ENCODE results near the gene RAB30.

The RAB30 gene

GRCh38 chr11:83008581-83008923, 63.1 kb downstream of the RAB30 start:
- Histone ChIP-seq H3F3A (ENCODE audit: insufficient read depth) (peaks cover 4% of the 10 kb centered on the region; the same call in 1 of the 2 replicates), H4K20me1 (ENCODE audit: low read depth, low read length) (peaks cover 22% of the 10 kb centered on the region), H3K9me2 (replicated peaks; ENCODE audit: insufficient read depth, low read length) (no peaks in the 10 kb centered on the region), H3K27me3 (ENCODE audit: low read length) (no peaks in the 10 kb centered on the region), H3K4me3 (ENCODE audit: insufficient read depth, low read length, poor library complexity, severe bottlenecking) (no peak overlapping the region), H3K36me3 (ENCODE audit: low read length) (no peaks in the 10 kb centered on the region; the same call in 1 of the 2 replicates), H3K9ac (ENCODE audit: low read length) (no peak overlapping the region), H3K79me2 (ENCODE audit: insufficient read depth, low read length) (peaks cover 99% of the 10 kb centered on the region), H3K9me3 (ENCODE audit: insufficient read depth, low read length) (no peaks in the 10 kb centered on the region), H3K27ac (ENCODE audit: low read depth, low read length) (peak overlapping the region; percentile 25), H2AFZ (ENCODE audit: low read depth, low read length, severe bottlenecking) (no peak overlapping the region), H3K4me2 (ENCODE audit: low read depth, low read length, poor library complexity, severe bottlenecking) (peak overlapping the region; percentile 11)
- TF ChIP-seq CTCF (IDR thresholded peaks at IDR 0.05; ENCODE audit: insufficient read depth, low read length, poor library complexity, severe bottlenecking), result no peak
- TF ChIP-seq EZH2phosphoT487 (conservative IDR thresholded peaks at IDR 0.05; ENCODE audit: low read length), result no peak

GRCh38 chr11:83007909-83008580, 63.7 kb downstream of the RAB30 start:
- peak overlapping the region; percentile 11 for H3K4me2 ChIP-seq (ENCODE audit: low read depth, low read length, poor library complexity, severe bottlenecking)
- H3K9me3 ChIP-seq (ENCODE audit: insufficient read depth, low read length), result no peaks in the 10 kb centered on the region
- peaks cover 99% of the 10 kb centered on the region for H3K79me2 ChIP-seq (ENCODE audit: insufficient read depth, low read length)
- H3K36me3 ChIP-seq (ENCODE audit: low read length), result no peaks in the 10 kb centered on the region; the same call in 1 of the 2 replicates
- H3F3A ChIP-seq (ENCODE audit: insufficient read depth), result peaks cover 4% of the 10 kb centered on the region; the same call in 1 of the 2 replicates
- H3K4me3 ChIP-seq (ENCODE audit: insufficient read depth, low read length, poor library complexity, severe bottlenecking), result no peak overlapping the region
- no peak overlapping the region for H2AFZ ChIP-seq (ENCODE audit: low read depth, low read length, severe bottlenecking)
- H3K27me3 ChIP-seq (ENCODE audit: low read length), result no peaks in the 10 kb centered on the region
- H3K9ac ChIP-seq (ENCODE audit: low read length), result peak overlapping the region; percentile 16; the same call in 1 of the 2 replicates
- H3K27ac ChIP-seq (ENCODE audit: low read depth, low read length), result peak overlapping the region; percentile 25
- peaks cover 22% of the 10 kb centered on the region for H4K20me1 ChIP-seq (ENCODE audit: low read depth, low read length)
- TF ChIP-seq EZH2phosphoT487 (conservative IDR thresholded peaks at IDR 0.05; ENCODE audit: low read length), result no peak
- no peak for TF ChIP-seq CTCF (IDR thresholded peaks at IDR 0.05; ENCODE audit: insufficient read depth, low read length, poor library complexity, severe bottlenecking)
- no peaks in the 10 kb centered on the region for H3K9me2 ChIP-seq (replicated peaks; ENCODE audit: insufficient read depth, low read length)

GRCh38 chr11:83007477-83007876, 64.2 kb downstream of the RAB30 start:
- peak overlapping the region; percentile 11 for H3K4me2 ChIP-seq (ENCODE audit: low read depth, low read length, poor library complexity, severe bottlenecking)

More at GRCh38 chr11:83007477-83007876, 64.2 kb downstream of the RAB30 start:
- Histone ChIP-seq H3K79me2 (ENCODE audit: insufficient read depth, low read length) (peaks cover 99% of the 10 kb centered on the region), H3K9me3 (ENCODE audit: insufficient read depth, low read length) (no peaks in the 10 kb centered on the region), H2AFZ (ENCODE audit: low read depth, low read length, severe bottlenecking) (no peak overlapping the region), H3K27ac (ENCODE audit: low read depth, low read length) (peak overlapping the region; percentile 25), H3K27me3 (ENCODE audit: low read length) (no peaks in the 10 kb centered on the region), H3K36me3 (ENCODE audit: low read length) (no peaks in the 10 kb centered on the region; the same call in 1 of the 2 replicates), H4K20me1 (ENCODE audit: low read depth, low read length) (peaks cover 22% of the 10 kb centered on the region), H3F3A (ENCODE audit: insufficient read depth) (no peaks in the 10 kb centered on the region; the same call in 1 of the 2 replicates), H3K9ac (ENCODE audit: low read length) (no peak overlapping the region), H3K4me3 (ENCODE audit: insufficient read depth, low read length, poor library complexity, severe bottlenecking) (no peak overlapping the region), H3K9me2 (replicated peaks; ENCODE audit: insufficient read depth, low read length) (no peaks in the 10 kb centered on the region)
- no peak for TF ChIP-seq EZH2phosphoT487 (conservative IDR thresholded peaks at IDR 0.05; ENCODE audit: low read length)
- TF ChIP-seq CTCF (IDR thresholded peaks at IDR 0.05; ENCODE audit: insufficient read depth, low read length, poor library complexity, severe bottlenecking), result no peak
